ENCODE data around the gene RAPGEF6.
"Not testable (repeated sequence)": the region's sequence is repeated elsewhere in the genome, so short reads cannot be mapped to it uniquely, and the experiment has no call there.

The RAPGEF6 gene

GRCh38 chr5:131384173-131384572 is 250.9 kb downstream of the RAPGEF6 start:
- WGBS, 2 experiments, result 82 to 88% methylated on average over 6 of the region's 6 CpGs
- Histone ChIP-seq H3K27me3 (ENCODE audit: control insufficient read depth, insufficient read depth, low read length, poor library complexity, severe bottlenecking) (no peaks in the 10 kb centered on the region), H3K4me3 (ENCODE audit: insufficient read depth, low read depth, low read length) (no peak overlapping the region), H3K36me3 (ENCODE audit: control insufficient read depth, insufficient read depth, low read length) (no peaks in the 10 kb centered on the region), H3K4me1 (ENCODE audit: control insufficient read depth, insufficient read depth, low read length) (no peaks in the 10 kb centered on the region), H3K9me3 (ENCODE audit: control insufficient read depth, low read length) (no peaks in the 10 kb centered on the region), H3K27ac (ENCODE audit: insufficient read depth, low read depth, low read length, poor library complexity, severe bottlenecking) (no peak overlapping the region)

GRCh38 chr5:131382407-131383395 is 252.3 kb downstream of the RAPGEF6 start:
- no peaks in the 10 kb centered on the region for H3K36me3 ChIP-seq (ENCODE audit: control insufficient read depth, insufficient read depth, low read length)
- H3K9me3 ChIP-seq (ENCODE audit: control insufficient read depth, low read length), result no peaks in the 10 kb centered on the region
- no peaks in the 10 kb centered on the region for H3K4me1 ChIP-seq (ENCODE audit: control insufficient read depth, insufficient read depth, low read length)
- H3K4me3 ChIP-seq (ENCODE audit: insufficient read depth, low read depth, low read length), result no peak overlapping the region
- H3K27me3 ChIP-seq (ENCODE audit: control insufficient read depth, insufficient read depth, low read length, poor library complexity, severe bottlenecking), result no peaks in the 10 kb centered on the region
- 62 to 72% methylated on average over 2 to 3 of the region's 3 CpGs for WGBS, 2 experiments
- H3K27ac ChIP-seq (ENCODE audit: insufficient read depth, low read depth, low read length, poor library complexity, severe bottlenecking), result no peak overlapping the region

GRCh38 chr5:131381777-131382176 is 253.3 kb downstream of the RAPGEF6 start:
- no peaks in the 10 kb centered on the region for H3K27me3 ChIP-seq (ENCODE audit: control insufficient read depth, insufficient read depth, low read length, poor library complexity, severe bottlenecking)
- no peak overlapping the region for H3K4me3 ChIP-seq (ENCODE audit: insufficient read depth, low read depth, low read length)
- H3K4me1 ChIP-seq (ENCODE audit: control insufficient read depth, insufficient read depth, low read length), result no peaks in the 10 kb centered on the region
- WGBS, 2 experiments, result 95 to 97% methylated on average over 2 of the region's 2 CpGs
- H3K9me3 ChIP-seq (ENCODE audit: control insufficient read depth, low read length), result no peaks in the 10 kb centered on the region
- no peaks in the 10 kb centered on the region for H3K36me3 ChIP-seq (ENCODE audit: control insufficient read depth, insufficient read depth, low read length)
- H3K27ac ChIP-seq (ENCODE audit: insufficient read depth, low read depth, low read length, poor library complexity, severe bottlenecking), result no peak overlapping the region

- no peak overlapping the region for H3K4me3 ChIP-seq (ENCODE audit: insufficient read depth, low read depth, low read length)
- no peak overlapping the region for H3K27ac ChIP-seq (ENCODE audit: insufficient read depth, low read depth, low read length, poor library complexity, severe bottlenecking)
- H3K9me3 ChIP-seq (ENCODE audit: control insufficient read depth, low read length), result no peaks in the 10 kb centered on the region
- WGBS, 2 experiments, result 93 to 97% methylated on average over 4 of the region's 4 CpGs
- no peaks in the 10 kb centered on the region for H3K4me1 ChIP-seq (ENCODE audit: control insufficient read depth, insufficient read depth, low read length)
- no peaks in the 10 kb centered on the region for H3K27me3 ChIP-seq (ENCODE audit: control insufficient read depth, insufficient read depth, low read length, poor library complexity, severe bottlenecking)
- H3K36me3 ChIP-seq (ENCODE audit: control insufficient read depth, insufficient read depth, low read length), result no peaks in the 10 kb centered on the region
Measured at GRCh38 chr5:131381021-131381420, 254.0 kb downstream of the RAPGEF6 start.

- H3K4me1 ChIP-seq (ENCODE audit: control insufficient read depth, insufficient read depth, low read length); H3K4me3 ChIP-seq (ENCODE audit: insufficient read depth, low read depth, low read length); H3K27ac ChIP-seq (ENCODE audit: insufficient read depth, low read depth, low read length, poor library complexity, severe bottlenecking); H3K27me3 ChIP-seq (ENCODE audit: control insufficient read depth, insufficient read depth, low read length, poor library complexity, severe bottlenecking); H3K9me3 ChIP-seq (ENCODE audit: control insufficient read depth, low read length); H3K36me3 ChIP-seq (ENCODE audit: control insufficient read depth, insufficient read depth, low read length): not testable (repeated sequence)
- 90 to 97% methylated on average over 2 of the region's 2 CpGs for WGBS, 2 experiments
Measured at GRCh38 chr5:131380238-131380637, 254.8 kb downstream of the RAPGEF6 start.

GRCh38 chr5:131379723-131380122 is 255.3 kb downstream of the RAPGEF6 start:
- WGBS, 2 experiments, result 94 to 95% methylated on average over 7 of the region's 7 CpGs
- no peak overlapping the region for H3K27ac ChIP-seq (ENCODE audit: insufficient read depth, low read depth, low read length, poor library complexity, severe bottlenecking)

GRCh38 chr5:131378721-131379541 is 256.1 kb downstream of the RAPGEF6 start:
- Histone ChIP-seq H3K27ac (ENCODE audit: insufficient read depth, low read depth, low read length, poor library complexity, severe bottlenecking) (no peak overlapping the region), H3K4me1 (ENCODE audit: control insufficient read depth, insufficient read depth, low read length) (no peaks in the 10 kb centered on the region), H3K9me3 (ENCODE audit: control insufficient read depth, low read length) (no peaks in the 10 kb centered on the region), H3K4me3 (ENCODE audit: insufficient read depth, low read depth, low read length) (no peak overlapping the region), H3K36me3 (ENCODE audit: control insufficient read depth, insufficient read depth, low read length) (no peaks in the 10 kb centered on the region), H3K27me3 (ENCODE audit: control insufficient read depth, insufficient read depth, low read length, poor library complexity, severe bottlenecking) (no peaks in the 10 kb centered on the region)

More at GRCh38 chr5:131379723-131380122, 255.3 kb downstream of the RAPGEF6 start:
- Histone ChIP-seq H3K9me3 (ENCODE audit: control insufficient read depth, low read length) (no peaks in the 10 kb centered on the region), H3K27me3 (ENCODE audit: control insufficient read depth, insufficient read depth, low read length, poor library complexity, severe bottlenecking) (no peaks in the 10 kb centered on the region), H3K36me3 (ENCODE audit: control insufficient read depth, insufficient read depth, low read length) (no peaks in the 10 kb centered on the region), H3K4me3 (ENCODE audit: insufficient read depth, low read depth, low read length) (no peak overlapping the region), H3K4me1 (ENCODE audit: control insufficient read depth, insufficient read depth, low read length) (no peaks in the 10 kb centered on the region)

- H3K27me3 ChIP-seq (ENCODE audit: control insufficient read depth, insufficient read depth, low read length, poor library complexity, severe bottlenecking), result no peaks in the 10 kb centered on the region
- no peaks in the 10 kb centered on the region for H3K4me1 ChIP-seq (ENCODE audit: control insufficient read depth, insufficient read depth, low read length)
- H3K27ac ChIP-seq (ENCODE audit: insufficient read depth, low read depth, low read length, poor library complexity, severe bottlenecking), result no peak overlapping the region
- H3K36me3 ChIP-seq (ENCODE audit: control insufficient read depth, insufficient read depth, low read length), result no peaks in the 10 kb centered on the region
- no peak overlapping the region for H3K4me3 ChIP-seq (ENCODE audit: insufficient read depth, low read depth, low read length)
- no peaks in the 10 kb centered on the region for H3K9me3 ChIP-seq (ENCODE audit: control insufficient read depth, low read length)
- WGBS, 2 experiments, result 100% methylated on average over 1 to 2 of the region's 2 CpGs
Measured at GRCh38 chr5:131377785-131378325, 257.2 kb downstream of the RAPGEF6 start.

GRCh38 chr5:131377346-131377745 is 257.7 kb downstream of the RAPGEF6 start:
- H3K36me3 ChIP-seq (ENCODE audit: control insufficient read depth, insufficient read depth, low read length), result no peaks in the 10 kb centered on the region
- 96 to 97% methylated on average over 6 of the region's 6 CpGs for WGBS, 2 experiments
- no peak overlapping the region for H3K27ac ChIP-seq (ENCODE audit: insufficient read depth, low read depth, low read length, poor library complexity, severe bottlenecking)
- no peaks in the 10 kb centered on the region for H3K4me1 ChIP-seq (ENCODE audit: control insufficient read depth, insufficient read depth, low read length)
- H3K27me3 ChIP-seq (ENCODE audit: control insufficient read depth, insufficient read depth, low read length, poor library complexity, severe bottlenecking), result no peaks in the 10 kb centered on the region
- no peak overlapping the region for H3K4me3 ChIP-seq (ENCODE audit: insufficient read depth, low read depth, low read length)
- no peaks in the 10 kb centered on the region for H3K9me3 ChIP-seq (ENCODE audit: control insufficient read depth, low read length)

GRCh38 chr5:131375351-131375750 is 259.7 kb downstream of the RAPGEF6 start:
- Histone ChIP-seq H3K9me3 (ENCODE audit: control insufficient read depth, low read length) (no peaks in the 10 kb centered on the region), H3K27me3 (ENCODE audit: control insufficient read depth, insufficient read depth, low read length, poor library complexity, severe bottlenecking) (no peaks in the 10 kb centered on the region), H3K36me3 (ENCODE audit: control insufficient read depth, insufficient read depth, low read length) (no peaks in the 10 kb centered on the region), H3K4me3 (ENCODE audit: insufficient read depth, low read depth, low read length) (no peak overlapping the region), H3K4me1 (ENCODE audit: control insufficient read depth, insufficient read depth, low read length) (no peaks in the 10 kb centered on the region), H3K27ac (ENCODE audit: insufficient read depth, low read depth, low read length, poor library complexity, severe bottlenecking) (no peak overlapping the region)
- 89 to 100% methylated on average over 1 to 2 of the region's 2 CpGs for WGBS, 2 experiments
